ENCODE results near the gene TMEM117. TPM values are rescaled to one million over a fixed set of nuclear protein-coding genes. Genes with fewer than 3 reads are reported as not detected.
"Not testable (repeated sequence)": the region's sequence is repeated elsewhere in the genome, so short reads cannot be mapped to it uniquely, and the experiment has no call there.

TMEM117 gene
- total RNA-seq, 5 donors from 2014 or later (not counting 1 experiment from before 2014, with no cell fraction given), result 3.3 to 4.4 (median 3.9) TPM

GRCh38 chr12:44034906-44035305, 199.0 kb downstream of the TMEM117 start:
- ATAC-seq (replicated peaks in 1 of 4), result no peak
- POLR2A ChIA-PET, result no interaction called here
- CTCF ChIA-PET, result no interaction called here

DNA sequence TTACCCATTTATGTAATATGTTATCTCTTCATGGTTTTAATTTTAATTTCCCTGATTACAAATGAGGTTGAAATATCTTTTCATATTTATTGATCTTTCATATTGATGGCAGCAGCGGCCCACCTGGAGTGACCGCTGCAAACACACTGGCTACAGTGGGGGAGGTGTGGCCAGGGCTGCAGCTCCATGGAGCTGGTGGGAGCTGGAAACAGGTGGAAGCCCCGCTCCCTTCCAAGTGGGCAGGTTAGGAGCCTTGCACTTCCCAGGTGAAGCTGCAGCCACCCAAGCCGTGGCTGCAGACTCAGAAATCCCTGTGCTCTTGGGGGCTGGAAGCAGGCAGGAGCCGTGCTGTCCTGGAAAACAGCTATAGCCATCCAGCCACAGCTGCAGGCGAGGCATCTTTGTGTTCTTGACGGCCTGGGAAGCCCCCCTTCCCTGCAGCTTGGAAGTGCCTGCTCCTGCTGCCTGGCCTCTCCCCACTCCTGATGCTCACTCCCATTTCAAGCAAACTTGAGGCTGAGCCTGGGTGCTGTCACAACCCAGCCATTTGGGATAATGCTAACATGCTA, 201.1 kb downstream of the TMEM117 start:
- ChIA-PET CTCF (no interaction called here), POLR2A (no interaction called here)
- H3K4me1 Mint-ChIP-seq, result no peaks in the 10 kb centered on the region
- H3K9me3 Mint-ChIP-seq, result no peaks in the 10 kb centered on the region
- no peak overlapping the region for H3K4me3 ChIP-seq (ENCODE audit: control insufficient read depth in 1 of 2, extremely low read depth in 1 of 2, low read length in 1 of 2)
- H3K36me3 ChIP-seq (ENCODE audit: control insufficient read depth in 2 of 2, extremely low read depth in 1 of 2, insufficient read depth in 1 of 2, low read length in 1 of 2), result no peaks in the 10 kb centered on the region
- no peaks in the 10 kb centered on the region for H3K27me3 ChIP-seq (replicated peaks in 1 of 2; ENCODE audit: control insufficient read depth in 2 of 2, extremely low read depth in 1 of 2, insufficient read depth in 2 of 2, low read length in 1 of 2)
- H3K4me3 Mint-ChIP-seq, result no peak overlapping the region
- no peak overlapping the region for H3K27ac Mint-ChIP-seq
- ATAC-seq (replicated peaks in 1 of 4) (no peak), DNase-seq (no peak)
- no peaks in the 10 kb centered on the region for H3K27me3 Mint-ChIP-seq
- H3K36me3 Mint-ChIP-seq, result peaks cover 17% of the 10 kb centered on the region
- no peaks in the 10 kb centered on the region for H3K9me3 ChIP-seq
- H3K4me1 ChIP-seq (ENCODE audit: control insufficient read depth in 1 of 2, extremely low read depth in 1 of 2, insufficient read depth in 2 of 2, low read length in 2 of 2), result no peaks in the 10 kb centered on the region
- WGBS (ENCODE audit: insufficient coverage), result 87% methylated on average over 5 of the region's 7 CpGs
- no peak overlapping the region for H3K27ac ChIP-seq (ENCODE audit: low read length)

More at GRCh38 chr12:44034906-44035305, 199.0 kb downstream of the TMEM117 start:
- no peaks in the 10 kb centered on the region for H3K27me3 Mint-ChIP-seq
- H3K36me3 Mint-ChIP-seq, result peaks cover 11% of the 10 kb centered on the region
- H3K4me3 Mint-ChIP-seq, result no peak overlapping the region
- 100% methylated on average over 1 of the region's 5 CpGs for WGBS (ENCODE audit: insufficient coverage)
- Histone ChIP-seq H3K4me1 (ENCODE audit: control insufficient read depth in 1 of 2, extremely low read depth in 1 of 2, insufficient read depth in 2 of 2, low read length in 2 of 2) (no peaks in the 10 kb centered on the region), H3K27me3 (replicated peaks in 1 of 2; ENCODE audit: control insufficient read depth in 2 of 2, extremely low read depth in 1 of 2, insufficient read depth in 2 of 2, low read length in 1 of 2) (no peaks in the 10 kb centered on the region), H3K36me3 (ENCODE audit: control insufficient read depth in 2 of 2, extremely low read depth in 1 of 2, insufficient read depth in 1 of 2, low read length in 1 of 2) (no peaks in the 10 kb centered on the region), H3K27ac (ENCODE audit: low read length) (no peak overlapping the region), H3K4me3 (ENCODE audit: control insufficient read depth in 1 of 2, extremely low read depth in 1 of 2, low read length in 1 of 2) (no peak overlapping the region), H3K9me3 (no peaks in the 10 kb centered on the region)
- peaks cover 0 to 4% (median 0%) of the 10 kb centered on the region in 3 donors for H3K9me3 Mint-ChIP-seq
- H3K4me1 Mint-ChIP-seq, result no peaks in the 10 kb centered on the region
- H3K27ac Mint-ChIP-seq, result no peak overlapping the region
- DNase-seq, result no peak

DNA sequence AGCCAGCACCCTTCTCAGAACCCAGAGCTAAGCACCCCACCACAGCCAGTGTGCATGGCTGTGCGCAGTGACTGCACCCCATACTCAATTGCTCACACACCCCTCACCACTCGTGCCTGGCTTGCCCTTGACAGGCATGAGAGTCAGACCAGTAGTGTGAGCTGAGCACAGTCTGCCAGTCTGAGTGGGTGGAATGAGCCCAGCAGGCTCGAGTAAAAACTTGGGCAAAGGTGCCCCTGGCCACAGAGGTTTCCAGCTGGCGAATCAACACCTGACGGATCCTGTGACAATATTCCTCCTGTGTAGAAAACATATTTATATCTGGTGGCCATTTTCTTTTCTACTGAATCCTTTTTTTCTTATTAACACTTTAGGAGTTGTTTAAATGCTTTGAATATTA, 202.5 kb downstream of the TMEM117 start:
- H3K27ac ChIP-seq (ENCODE audit: low read length), result no peak overlapping the region
- ATAC-seq (replicated peaks in 1 of 4) (no peak), DNase-seq (no peak)
- H3K9me3 ChIP-seq, result no peaks in the 10 kb centered on the region
- H3K36me3 ChIP-seq (ENCODE audit: control insufficient read depth in 2 of 2, extremely low read depth in 1 of 2, insufficient read depth in 1 of 2, low read length in 1 of 2), result no peaks in the 10 kb centered on the region
- no peaks in the 10 kb centered on the region for H3K27me3 ChIP-seq (replicated peaks in 1 of 2; ENCODE audit: control insufficient read depth in 2 of 2, extremely low read depth in 1 of 2, insufficient read depth in 2 of 2, low read length in 1 of 2)
- Mint-ChIP-seq H3K9me3 (no peaks in the 10 kb centered on the region), H3K4me1 (no peaks in the 10 kb centered on the region), H3K27me3 (no peaks in the 10 kb centered on the region), H3K27ac (no peak overlapping the region), H3K36me3 (peaks cover 16% of the 10 kb centered on the region), H3K4me3 (no peak overlapping the region)
- H3K4me3 ChIP-seq (ENCODE audit: control insufficient read depth in 1 of 2, extremely low read depth in 1 of 2, low read length in 1 of 2), result no peak overlapping the region
- WGBS (ENCODE audit: insufficient coverage), result 85% methylated on average over 2 of the region's 5 CpGs
- no peaks in the 10 kb centered on the region for H3K4me1 ChIP-seq (ENCODE audit: control insufficient read depth in 1 of 2, extremely low read depth in 1 of 2, insufficient read depth in 2 of 2, low read length in 2 of 2)
- CTCF ChIA-PET, result no interaction called here
- POLR2A ChIA-PET, result no interaction called here

DNA sequence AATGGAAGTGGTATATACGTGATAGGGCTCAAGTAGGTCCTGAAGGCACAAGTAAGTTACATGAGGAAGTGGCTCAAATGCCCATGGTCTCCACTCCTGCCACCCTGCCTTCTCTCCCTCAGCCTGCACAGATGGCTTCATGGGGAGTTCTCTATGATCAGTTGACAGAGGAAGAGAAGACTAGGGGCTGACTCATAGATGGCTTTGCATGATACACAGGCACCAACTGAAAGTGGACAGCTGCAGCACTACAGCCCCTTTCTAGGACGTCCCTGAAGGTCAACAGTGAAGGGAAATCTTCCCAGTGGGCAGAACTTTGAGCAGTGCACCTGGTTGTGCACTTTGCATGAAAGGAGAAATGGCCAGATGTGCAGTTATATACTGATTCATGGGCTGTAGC, 208.6 kb downstream of the TMEM117 start:
- H3K4me1 Mint-ChIP-seq; ATAC-seq (replicated peaks in 1 of 4); H3K4me3 Mint-ChIP-seq; H3K27ac Mint-ChIP-seq; H3K4me3 ChIP-seq (ENCODE audit: control insufficient read depth in 1 of 2, extremely low read depth in 1 of 2, low read length in 1 of 2); H3K27me3 Mint-ChIP-seq; H3K4me1 ChIP-seq (ENCODE audit: control insufficient read depth in 1 of 2, extremely low read depth in 1 of 2, insufficient read depth in 2 of 2, low read length in 2 of 2); POLR2A ChIA-PET; H3K9me3 ChIP-seq; H3K9me3 Mint-ChIP-seq; CTCF ChIA-PET; H3K27me3 ChIP-seq (replicated peaks in 1 of 2; ENCODE audit: control insufficient read depth in 2 of 2, extremely low read depth in 1 of 2, insufficient read depth in 2 of 2, low read length in 1 of 2); H3K27ac ChIP-seq (ENCODE audit: low read length); DNase-seq; H3K36me3 ChIP-seq (ENCODE audit: control insufficient read depth in 2 of 2, extremely low read depth in 1 of 2, insufficient read depth in 1 of 2, low read length in 1 of 2): not testable (repeated sequence)
- H3K36me3 Mint-ChIP-seq, result peaks cover 23% of the 10 kb centered on the region
- WGBS (ENCODE audit: insufficient coverage), result 33% methylated on average over 1 of the region's 2 CpGs

GRCh38 chr12:44046732-44047417, 211.0 kb downstream of the TMEM117 start:
- Histone ChIP-seq H3K27me3 (replicated peaks in 1 of 2; ENCODE audit: control insufficient read depth in 2 of 2, extremely low read depth in 1 of 2, insufficient read depth in 2 of 2, low read length in 1 of 2) (no peaks in the 10 kb centered on the region), H3K4me1 (ENCODE audit: control insufficient read depth in 1 of 2, extremely low read depth in 1 of 2, insufficient read depth in 2 of 2, low read length in 2 of 2) (no peaks in the 10 kb centered on the region), H3K27ac (ENCODE audit: low read length) (no peak overlapping the region), H3K36me3 (ENCODE audit: control insufficient read depth in 2 of 2, extremely low read depth in 1 of 2, insufficient read depth in 1 of 2, low read length in 1 of 2) (no peaks in the 10 kb centered on the region), H3K4me3 (ENCODE audit: control insufficient read depth in 1 of 2, extremely low read depth in 1 of 2, low read length in 1 of 2) (no peak overlapping the region), H3K9me3 (no peaks in the 10 kb centered on the region)
- ATAC-seq (replicated peaks in 1 of 4), result no peak
- ChIA-PET CTCF (no interaction called here), POLR2A (no interaction called here)
- Mint-ChIP-seq H3K36me3 (peaks cover 16% of the 10 kb centered on the region), H3K4me1 (no peaks in the 10 kb centered on the region), H3K27ac (no peak overlapping the region), H3K27me3 (no peaks in the 10 kb centered on the region), H3K9me3 (peaks cover 0 to 4% (median 0%) of the 10 kb centered on the region in 3 donors), H3K4me3 (no peak overlapping the region)
- WGBS (ENCODE audit: insufficient coverage), result no CpG with 5 or more reads among the region's 3 CpGs
- no peak for DNase-seq

DNA sequence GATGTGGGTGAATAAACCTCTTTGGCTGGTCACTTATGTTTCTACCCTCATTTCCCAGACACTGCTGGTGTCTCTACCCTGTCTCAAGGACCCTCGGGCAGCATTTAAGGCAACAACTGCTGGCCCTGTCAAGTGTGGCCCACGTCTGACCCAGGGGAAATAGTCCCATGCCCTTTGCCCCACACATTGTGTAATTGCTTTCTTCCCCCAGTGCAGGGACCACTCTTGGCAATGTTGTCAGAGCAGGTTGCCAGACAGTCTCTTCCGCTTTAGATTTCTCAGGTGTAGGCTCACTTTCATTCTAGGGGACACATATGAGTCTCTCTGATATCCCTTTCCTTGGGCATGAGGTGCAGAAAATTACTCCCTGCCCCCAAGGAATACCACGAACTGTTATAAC, 216.7 kb downstream of the TMEM117 start:
- H3K36me3 ChIP-seq (ENCODE audit: control insufficient read depth in 2 of 2, extremely low read depth in 1 of 2, insufficient read depth in 1 of 2, low read length in 1 of 2), result no peaks in the 10 kb centered on the region
- DNase-seq (no peak), ATAC-seq (replicated peaks in 1 of 4) (no peak)
- no peak overlapping the region for H3K4me3 Mint-ChIP-seq
- no peak overlapping the region for H3K4me3 ChIP-seq (ENCODE audit: control insufficient read depth in 1 of 2, extremely low read depth in 1 of 2, low read length in 1 of 2)
- H3K4me1 ChIP-seq (ENCODE audit: control insufficient read depth in 1 of 2, extremely low read depth in 1 of 2, insufficient read depth in 2 of 2, low read length in 2 of 2), result no peaks in the 10 kb centered on the region
- H3K27ac ChIP-seq (ENCODE audit: low read length), result no peak overlapping the region
- ChIA-PET CTCF (no interaction called here), POLR2A (no interaction called here)
- H3K9me3 Mint-ChIP-seq, result no peaks in the 10 kb centered on the region
- H3K27ac Mint-ChIP-seq, result no peak overlapping the region
- WGBS (ENCODE audit: insufficient coverage), result 78% methylated on average over 4 of the region's 4 CpGs
- no peaks in the 10 kb centered on the region for H3K4me1 Mint-ChIP-seq
- H3K27me3 Mint-ChIP-seq, result no peaks in the 10 kb centered on the region
- H3K27me3 ChIP-seq (replicated peaks in 1 of 2; ENCODE audit: control insufficient read depth in 2 of 2, extremely low read depth in 1 of 2, insufficient read depth in 2 of 2, low read length in 1 of 2), result no peaks in the 10 kb centered on the region
- no peaks in the 10 kb centered on the region for H3K36me3 Mint-ChIP-seq
- no peaks in the 10 kb centered on the region for H3K9me3 ChIP-seq
